ENCODE measurements around the gene NSUN4.
"Not testable (repeated sequence)": the region's sequence is repeated elsewhere in the genome, so short reads cannot be mapped to it uniquely, and the experiment has no call there.

The NSUN4 gene

DNA sequence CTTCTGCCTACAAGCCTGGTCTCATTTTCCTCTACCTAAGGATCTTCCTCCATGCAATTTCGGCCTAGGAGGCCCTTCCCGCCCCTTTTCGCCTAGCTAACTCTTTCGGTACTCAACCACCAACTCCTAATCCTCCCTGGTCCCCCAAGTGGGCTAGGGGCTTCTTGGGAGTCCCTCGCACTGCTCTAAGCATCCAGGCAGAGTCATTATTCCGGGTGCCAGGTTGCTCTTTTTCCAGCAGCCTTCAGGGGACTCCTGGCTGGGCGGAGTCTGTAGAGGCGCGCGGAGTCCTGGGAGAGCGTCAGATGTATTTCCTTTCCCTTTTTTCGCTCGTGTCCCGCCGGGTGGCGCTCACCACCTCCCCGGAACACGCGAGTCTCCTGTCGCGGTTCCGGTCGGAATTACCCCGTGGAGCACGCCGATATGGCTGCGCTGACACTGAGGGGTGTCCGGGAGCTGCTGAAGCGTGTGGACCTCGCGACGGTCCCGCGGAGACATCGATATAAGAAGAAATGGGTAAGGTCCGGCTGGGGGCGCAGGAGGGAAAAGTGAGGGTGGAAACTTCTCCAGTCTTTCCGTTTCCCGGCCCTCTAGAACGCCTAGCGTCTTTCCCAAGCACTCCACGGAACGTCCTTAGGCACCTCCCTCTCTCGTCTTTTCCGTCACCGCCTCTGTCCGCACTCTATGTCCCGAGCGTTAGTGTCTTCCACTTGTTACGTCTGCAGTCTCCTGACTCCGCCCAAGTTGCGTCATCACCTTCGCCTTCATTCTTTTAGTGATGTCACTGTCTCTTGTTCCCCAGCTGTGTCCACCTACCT is at the start of gene NSUN4:
TSS of gene NSUN4 (plus strand) at position 404 of the 818 bp plus-strand sequence. CDS start at position 424, 20 bp downstream.
- in situ Hi-C loops (cut with HindIII; ENCODE audit: low pct_ligation_motif_present, low pct_unique_long_range_greater_than_20kb, low sequenced_read_pairs), result no loop called here
- peak; percentile 90 for DNase-seq

DNA sequence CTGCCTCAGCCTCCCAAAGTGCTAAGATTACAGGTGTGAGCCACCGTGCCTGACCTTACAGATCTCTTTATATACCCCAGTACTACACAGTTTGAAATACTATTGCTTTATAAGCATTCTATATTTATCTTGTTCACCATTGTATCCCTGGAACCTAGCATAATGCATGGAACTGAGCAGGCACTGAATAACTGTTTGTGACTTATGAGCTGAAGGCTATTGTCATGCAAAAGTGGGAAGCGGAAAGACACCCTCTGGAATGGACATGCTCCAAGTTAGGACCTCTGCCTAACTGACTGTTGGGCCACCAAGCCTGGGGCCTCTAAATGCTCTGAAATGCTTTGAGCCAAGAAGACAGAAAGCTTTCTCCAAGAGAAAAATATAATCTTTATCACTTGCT is 45.3 kb upstream of the NSUN4 start:
- no peak for DNase-seq
- in situ Hi-C loops (cut with HindIII; ENCODE audit: low pct_ligation_motif_present, low pct_unique_long_range_greater_than_20kb, low sequenced_read_pairs), result no loop called here

- in situ Hi-C loops (cut with HindIII; ENCODE audit: low pct_ligation_motif_present, low pct_unique_long_range_greater_than_20kb, low sequenced_read_pairs), result no loop called here
- DNase-seq, result no peak
These were observed 42.2 kb upstream of the NSUN4 start for GRCh38 chr1:46298387-46298786.

GRCh38 chr1:46300673-46301405 is 39.8 kb upstream of the NSUN4 start:
- in situ Hi-C loops (cut with HindIII; ENCODE audit: low pct_ligation_motif_present, low pct_unique_long_range_greater_than_20kb, low sequenced_read_pairs), result no loop called here
- no peak for DNase-seq

DNA sequence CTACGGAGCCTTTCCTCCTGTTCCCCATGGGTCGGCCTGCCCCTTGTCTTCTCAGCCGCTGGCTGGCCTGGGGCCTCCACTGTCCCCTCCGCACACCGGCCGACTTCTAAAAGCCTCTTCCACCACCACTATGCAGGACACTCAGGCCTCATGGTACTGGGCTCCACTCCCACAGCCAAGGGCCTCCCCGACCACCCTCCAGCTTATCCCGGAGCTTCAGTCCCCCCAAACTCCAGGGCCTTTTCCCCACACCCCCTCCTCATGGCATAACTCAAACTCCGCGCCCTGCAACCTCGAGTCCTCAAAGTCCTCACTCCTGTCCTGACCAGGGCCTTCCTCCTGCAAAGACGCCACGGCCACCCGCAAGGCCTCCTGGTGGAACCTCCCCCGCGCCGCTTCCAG is 39.2 kb upstream of the NSUN4 start:
- no peak for DNase-seq
- in situ Hi-C loops (cut with HindIII; ENCODE audit: low pct_ligation_motif_present, low pct_unique_long_range_greater_than_20kb, low sequenced_read_pairs), result no loop called here

- peak; percentile 42 for DNase-seq
- in situ Hi-C loops (cut with HindIII; ENCODE audit: low pct_ligation_motif_present, low pct_unique_long_range_greater_than_20kb, low sequenced_read_pairs), result no loop called here
These were observed 38.6 kb upstream of the NSUN4 start for GRCh38 chr1:46301808-46302640.

GRCh38 chr1:46302641-46303037 is 38.0 kb upstream of the NSUN4 start:
- in situ Hi-C loops (cut with HindIII; ENCODE audit: low pct_ligation_motif_present, low pct_unique_long_range_greater_than_20kb, low sequenced_read_pairs), result no loop called here
- DNase-seq, result no peak

DNA sequence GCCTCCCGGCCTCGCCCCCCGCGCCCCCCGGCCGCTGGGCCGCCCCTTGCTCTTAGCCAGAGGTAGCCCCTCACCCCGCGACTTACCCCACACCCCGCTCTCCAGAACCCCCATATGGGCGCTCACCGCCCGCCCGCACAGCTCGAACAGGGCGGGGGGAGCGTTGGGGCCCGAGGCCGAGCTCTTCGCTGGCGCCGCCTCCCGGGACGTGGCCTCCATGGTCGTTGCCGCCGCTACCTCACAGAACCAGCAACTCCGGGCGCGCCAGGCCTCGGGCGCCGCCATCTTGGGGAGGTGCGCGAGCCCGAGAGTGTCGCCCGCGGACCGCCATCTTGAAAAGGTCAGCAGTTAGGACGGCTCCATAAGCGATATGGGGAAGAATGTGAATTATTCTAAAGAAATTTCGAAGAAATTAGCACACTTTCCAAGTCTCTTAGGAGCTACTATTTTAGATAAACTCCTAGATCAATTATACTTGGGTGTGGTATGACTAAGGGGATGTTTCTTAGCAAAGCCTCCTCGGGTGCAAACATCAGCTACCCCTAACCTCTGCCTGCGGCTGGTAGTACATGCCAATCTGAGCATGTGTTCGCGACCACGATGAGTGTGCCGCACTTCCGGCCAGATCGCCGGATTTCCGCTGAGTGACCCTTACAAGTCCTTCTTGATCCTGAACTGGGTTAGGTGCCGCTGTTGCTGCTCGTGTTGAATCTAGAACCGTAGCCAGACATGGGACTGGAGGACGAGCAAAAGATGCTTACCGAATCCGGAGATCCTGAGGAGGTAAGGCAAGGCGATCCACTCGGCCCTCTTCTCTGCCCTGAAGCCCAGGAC is 37.4 kb upstream of the NSUN4 start, which contains the start of the genes LRRC41 and UQCRH:
TSS of gene LRRC41 (minus strand) at position 579 of the 834 bp plus-strand sequence. CDS start at position 285, 294 bp downstream.
TSS of gene UQCRH (plus strand) at position 661 of the 834 bp plus-strand sequence. CDS start at position 730, 69 bp downstream.
- peak; percentile 92 for DNase-seq
- in situ Hi-C loops (cut with HindIII; ENCODE audit: low pct_ligation_motif_present, low pct_unique_long_range_greater_than_20kb, low sequenced_read_pairs), result no loop called here

DNA sequence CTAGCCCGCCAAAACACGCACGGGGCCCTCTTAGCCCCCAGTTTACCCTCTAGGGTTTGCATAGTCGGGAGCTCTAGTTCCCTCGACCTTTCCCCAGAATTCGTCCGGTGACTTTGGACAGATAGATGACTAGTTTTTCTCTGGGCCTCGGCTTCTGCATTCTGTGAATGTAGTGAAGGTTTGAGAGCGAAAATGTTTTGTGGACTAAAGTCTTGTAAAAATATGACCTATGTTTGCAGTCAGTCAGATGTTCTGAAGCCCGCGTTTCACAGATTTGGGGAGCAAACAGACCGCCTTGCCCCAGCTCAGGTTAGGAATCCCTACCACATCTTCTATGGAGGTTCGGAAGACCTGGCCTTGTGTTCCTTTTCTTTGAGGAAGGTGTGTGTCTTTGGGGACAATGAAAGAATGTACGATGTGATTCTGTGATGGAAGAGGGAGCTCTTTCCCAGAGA is 36.7 kb upstream of the NSUN4 start:
- DNase-seq, result peak; percentile 18

GRCh38 chr1:46306159-46306530 is 34.5 kb upstream of the NSUN4 start:
- no peak for DNase-seq
- in situ Hi-C loops (cut with HindIII; ENCODE audit: low pct_ligation_motif_present, low pct_unique_long_range_greater_than_20kb, low sequenced_read_pairs), result no loop called here

More for the DNA sequence above, 36.7 kb upstream of the NSUN4 start:
- in situ Hi-C loops (cut with HindIII; ENCODE audit: low pct_ligation_motif_present, low pct_unique_long_range_greater_than_20kb, low sequenced_read_pairs), result no loop called here

DNA sequence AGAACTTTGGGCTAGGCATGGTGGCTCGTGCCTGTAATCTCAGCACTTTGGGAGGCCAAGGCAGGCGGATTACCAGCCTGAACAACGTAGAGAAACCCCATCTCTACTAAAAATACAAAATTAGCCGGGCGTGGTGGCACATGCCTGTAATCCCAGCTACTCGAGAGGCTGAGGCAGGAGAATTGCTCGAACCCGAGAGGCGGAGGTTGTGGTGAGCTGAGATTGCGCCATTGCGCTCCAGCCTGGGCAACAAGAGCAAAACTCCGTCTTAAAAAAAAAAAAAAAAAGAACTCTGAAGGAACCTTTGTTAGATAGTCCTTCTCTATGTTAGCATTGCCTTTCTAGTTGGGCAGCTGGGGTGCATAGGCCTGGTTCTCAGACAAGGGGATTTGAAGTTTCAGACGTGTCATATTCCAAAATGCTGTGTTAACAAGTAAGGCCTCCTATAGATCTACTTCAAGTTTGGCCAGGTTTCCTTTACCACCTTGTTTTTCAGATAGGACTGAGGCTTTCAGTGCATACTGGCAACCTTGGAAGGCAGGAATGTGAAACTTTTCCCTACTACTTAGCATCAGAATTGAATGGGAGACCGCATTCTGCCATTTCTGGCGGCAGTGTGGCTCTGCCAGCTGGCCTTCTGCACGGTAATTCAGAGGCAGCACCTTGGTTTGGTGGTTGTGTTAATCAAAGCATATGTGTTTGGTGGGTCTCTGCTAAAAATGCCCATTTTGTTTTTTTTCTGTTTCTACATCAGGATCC is 31.0 kb upstream of the NSUN4 start:
- DNase-seq, result no peak
- in situ Hi-C loops (cut with HindIII; ENCODE audit: low pct_ligation_motif_present, low pct_unique_long_range_greater_than_20kb, low sequenced_read_pairs), result no loop called here

GRCh38 chr1:46310321-46310720 is 30.3 kb upstream of the NSUN4 start:
- in situ Hi-C loops (cut with HindIII; ENCODE audit: low pct_ligation_motif_present, low pct_unique_long_range_greater_than_20kb, low sequenced_read_pairs), result no loop called here
- no peak for DNase-seq

GRCh38 chr1:46315669-46316403 is 24.8 kb upstream of the NSUN4 start:
- DNase-seq, result no peak
- in situ Hi-C loops (cut with HindIII; ENCODE audit: low pct_ligation_motif_present, low pct_unique_long_range_greater_than_20kb, low sequenced_read_pairs), result no loop called here

GRCh38 chr1:46317323-46317722 is 23.3 kb upstream of the NSUN4 start:
- in situ Hi-C loops (cut with HindIII; ENCODE audit: low pct_ligation_motif_present, low pct_unique_long_range_greater_than_20kb, low sequenced_read_pairs), result no loop called here
- no peak for DNase-seq

- in situ Hi-C loops (cut with HindIII; ENCODE audit: low pct_ligation_motif_present, low pct_unique_long_range_greater_than_20kb, low sequenced_read_pairs); DNase-seq: not testable (repeated sequence)
These were observed 21.3 kb upstream of the NSUN4 start for GRCh38 chr1:46319301-46319700.

Measured in ACHN (cell line).